ENCODE results near the gene JPH3.
"Not testable (repeated sequence)": the region's sequence is repeated elsewhere in the genome, so short reads cannot be mapped to it uniquely, and the experiment has no call there.

JPH3 gene

GRCh38 chr16:87679593-87680271, 77.4 kb downstream of the JPH3 start:
- no peaks in the 10 kb centered on the region for H3K4me1 ChIP-seq
- H3K27ac ChIP-seq: no peak overlapping the region
- intact Hi-C loops (cut with DNase I; ENCODE audit: low total_unique reads): no loop called here
- peaks cover 0 to 62% of the 10 kb centered on the region in 2 donors for H3K27me3 ChIP-seq
- H3K36me3 ChIP-seq: no peaks in the 10 kb centered on the region
- H3K9me3 ChIP-seq: no peaks in the 10 kb centered on the region
- no peak overlapping the region for H3K4me3 ChIP-seq
- DNase-seq: no peak
- TF ChIP-seq CTCF (IDR thresholded peaks at IDR 0.05): no peak

- intact Hi-C loops (cut with DNase I; ENCODE audit: low total_unique reads): no loop called here
- TF ChIP-seq CTCF (IDR thresholded peaks at IDR 0.05): no peak
- Histone ChIP-seq H3K27ac (no peak overlapping the region), H3K4me1 (no peaks in the 10 kb centered on the region), H3K27me3 (peaks cover 0 to 66% of the 10 kb centered on the region in 2 donors), H3K9me3 (no peaks in the 10 kb centered on the region), H3K36me3 (no peaks in the 10 kb centered on the region), H3K4me3 (no peak overlapping the region)
- no peak for DNase-seq
Measured at GRCh38 chr16:87680272-87680644, 78.0 kb downstream of the JPH3 start.

- DNase-seq; H3K9me3 ChIP-seq; H3K4me1 ChIP-seq; H3K36me3 ChIP-seq; H3K4me3 ChIP-seq; H3K27ac ChIP-seq; intact Hi-C loops (cut with DNase I; ENCODE audit: low total_unique reads): not testable (repeated sequence)
- peaks cover 0 to 68% of the 10 kb centered on the region in 2 donors for H3K27me3 ChIP-seq
Measured at GRCh38 chr16:87681051-87681602, 78.8 kb downstream of the JPH3 start.

- Histone ChIP-seq H3K4me3 (no peak overlapping the region), H3K36me3 (no peaks in the 10 kb centered on the region), H3K27me3 (peaks cover 0 to 75% of the 10 kb centered on the region in 2 donors), H3K9me3 (no peaks in the 10 kb centered on the region), H3K27ac (no peak overlapping the region), H3K4me1 (no peaks in the 10 kb centered on the region)
- TF ChIP-seq CTCF (IDR thresholded peaks at IDR 0.05): no peak
- intact Hi-C loops (cut with DNase I; ENCODE audit: low total_unique reads): no loop called here
- no peak for DNase-seq
Measured at GRCh38 chr16:87681981-87682570, 79.8 kb downstream of the JPH3 start.

- no peaks in the 10 kb centered on the region for H3K36me3 ChIP-seq
- no peaks in the 10 kb centered on the region for H3K9me3 ChIP-seq
- H3K27ac ChIP-seq: no peak overlapping the region
- DNase-seq: no peak
- no peak for TF ChIP-seq CTCF (IDR thresholded peaks at IDR 0.05)
- H3K4me1 ChIP-seq: no peaks in the 10 kb centered on the region
- peaks cover 0 to 81% of the 10 kb centered on the region in 2 donors for H3K27me3 ChIP-seq
- H3K4me3 ChIP-seq: no peak overlapping the region
- intact Hi-C loops (cut with DNase I; ENCODE audit: low total_unique reads): no loop called here
Measured at GRCh38 chr16:87682852-87683399, 80.6 kb downstream of the JPH3 start.

- no peak for TF ChIP-seq CTCF (IDR thresholded peaks at IDR 0.05)
- Histone ChIP-seq H3K4me1 (no peaks in the 10 kb centered on the region), H3K27me3 (peaks cover 0 to 82% of the 10 kb centered on the region in 2 donors), H3K4me3 (no peak overlapping the region), H3K36me3 (no peaks in the 10 kb centered on the region), H3K27ac (no peak overlapping the region), H3K9me3 (no peaks in the 10 kb centered on the region)
- no peak for DNase-seq
- intact Hi-C loops (cut with DNase I; ENCODE audit: low total_unique reads): no loop called here
Measured at GRCh38 chr16:87684106-87684677, 81.9 kb downstream of the JPH3 start.

Measured in tibial artery (tissue), 4 donors.